ENCODE data around the gene ARHGAP42.

Gene ARHGAP42

DNA sequence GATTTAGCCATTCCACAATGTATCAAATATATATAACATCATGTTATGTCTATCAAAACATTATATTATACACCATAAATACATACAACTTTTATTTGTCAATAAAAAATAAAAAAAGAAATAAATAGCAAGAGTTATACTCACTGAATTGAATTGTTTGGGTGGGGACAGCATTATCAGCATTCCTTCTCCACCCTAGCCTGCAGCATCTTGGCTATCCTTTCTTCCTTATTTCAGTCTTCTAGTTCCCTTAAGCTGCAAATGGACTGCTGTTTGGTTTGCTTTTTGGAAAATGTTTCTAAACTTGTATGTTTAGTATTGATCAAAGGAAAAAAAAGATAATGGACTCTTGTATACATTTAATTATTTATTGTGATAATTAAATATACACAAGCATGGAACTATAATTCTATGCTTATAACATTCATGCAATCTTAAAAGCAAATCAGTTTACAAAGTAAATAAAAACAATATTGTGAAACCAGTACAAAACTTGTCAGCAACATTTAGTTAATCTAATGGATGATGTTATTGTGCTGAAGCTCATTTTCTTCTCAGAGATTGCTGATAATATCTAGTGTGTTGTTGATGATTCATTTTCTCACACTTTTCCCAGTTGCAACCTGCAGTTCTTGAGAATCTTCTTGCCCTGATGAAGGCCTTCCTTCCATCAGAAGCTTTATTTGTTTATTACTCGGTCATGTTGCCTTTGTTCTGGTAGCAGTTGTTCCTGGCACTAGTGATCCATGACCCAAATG lies 5.0 kb downstream of the ARHGAP42 start:
- no peak overlapping the region for H3K4me3 ChIP-seq (ENCODE audit: low read depth, low read length)
- TF ChIP-seq CTCF (IDR thresholded peaks at IDR 0.05; ENCODE audit: low read depth, low read length) (no peak), POLR2A (IDR thresholded peaks at IDR 0.05; ENCODE audit: extremely low read depth, insufficient read length) (no peak), MAX (IDR thresholded peaks at IDR 0.05; ENCODE audit: low read depth, low read length) (no peak), MYC (IDR thresholded peaks at IDR 0.05; ENCODE audit: low read depth, low read length) (no peak)
- DNase-seq (ENCODE audit: low read depth): no peak

DNA sequence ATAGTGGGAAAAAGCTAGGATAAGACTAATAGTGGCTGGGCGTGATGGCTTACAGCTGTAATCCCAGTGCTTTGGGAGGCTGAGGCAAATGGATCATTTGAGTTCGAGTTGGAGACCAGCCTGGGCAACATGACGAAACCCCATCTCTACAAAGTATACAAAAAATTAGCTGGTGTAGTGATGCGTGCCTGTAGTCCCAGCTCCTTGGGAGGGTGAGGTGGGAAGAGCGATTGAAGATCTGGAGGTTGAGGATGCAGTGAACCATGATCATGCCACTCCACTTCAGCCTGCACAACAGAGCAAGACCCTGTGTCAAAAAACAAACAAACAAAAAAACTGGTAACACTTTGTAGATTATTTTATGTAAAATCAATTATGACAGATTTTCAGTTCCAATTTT lies 8.8 kb downstream of the ARHGAP42 start:
- TF ChIP-seq POLR2A (IDR thresholded peaks at IDR 0.05; ENCODE audit: extremely low read depth, insufficient read length): no peak
- TF ChIP-seq CTCF (IDR thresholded peaks at IDR 0.05; ENCODE audit: low read depth, low read length): no peak
- no peak for TF ChIP-seq MAX (IDR thresholded peaks at IDR 0.05; ENCODE audit: low read depth, low read length)
- TF ChIP-seq MYC (IDR thresholded peaks at IDR 0.05; ENCODE audit: low read depth, low read length): no peak

GRCh38 chr11:100703139-100703538 lies 16.1 kb downstream of the ARHGAP42 start:
- DNase-seq (ENCODE audit: low read depth): no peak
- no peak for TF ChIP-seq MAX (IDR thresholded peaks at IDR 0.05; ENCODE audit: low read depth, low read length)
- TF ChIP-seq CTCF (IDR thresholded peaks at IDR 0.05; ENCODE audit: low read depth, low read length): no peak
- no peak for TF ChIP-seq POLR2A (IDR thresholded peaks at IDR 0.05; ENCODE audit: extremely low read depth, insufficient read length)
- no peak for TF ChIP-seq MYC (IDR thresholded peaks at IDR 0.05; ENCODE audit: low read depth, low read length)
- no peak overlapping the region for H3K4me3 ChIP-seq (ENCODE audit: low read depth, low read length)

More for the DNA sequence above, 8.8 kb downstream of the ARHGAP42 start:
- no peak overlapping the region for H3K4me3 ChIP-seq (ENCODE audit: low read depth, low read length)
- no peak for DNase-seq (ENCODE audit: low read depth)

- no peak for DNase-seq (ENCODE audit: low read depth)
- no peak overlapping the region for H3K4me3 ChIP-seq (ENCODE audit: low read depth, low read length)
- no peak for TF ChIP-seq CTCF (IDR thresholded peaks at IDR 0.05; ENCODE audit: low read depth, low read length)
- no peak for TF ChIP-seq POLR2A (IDR thresholded peaks at IDR 0.05; ENCODE audit: extremely low read depth, insufficient read length)
- TF ChIP-seq MAX (IDR thresholded peaks at IDR 0.05; ENCODE audit: low read depth, low read length): no peak
- no peak for TF ChIP-seq MYC (IDR thresholded peaks at IDR 0.05; ENCODE audit: low read depth, low read length)
Observed at GRCh38 chr11:100703801-100704575, 16.9 kb downstream of the ARHGAP42 start.

DNA sequence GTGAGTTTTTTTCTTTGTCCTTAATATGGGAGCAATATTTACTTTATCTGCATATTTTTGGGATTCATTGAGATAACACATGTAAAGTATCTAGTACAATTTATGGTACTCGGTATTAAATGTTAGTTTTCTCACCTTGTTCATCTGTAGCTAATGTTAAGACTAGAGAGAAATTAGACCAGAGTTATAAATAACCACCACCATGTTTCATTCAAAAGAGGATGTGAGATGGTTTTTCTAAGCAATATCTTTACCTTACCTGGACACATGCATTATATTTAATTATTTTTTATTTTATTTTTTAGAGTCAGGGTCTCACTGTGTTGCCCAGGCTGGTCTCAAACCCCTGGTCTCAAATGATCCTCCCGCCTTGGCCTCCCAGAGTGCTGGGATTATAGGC lies 18.4 kb downstream of the ARHGAP42 start:
- TF ChIP-seq POLR2A (IDR thresholded peaks at IDR 0.05; ENCODE audit: extremely low read depth, insufficient read length) (no peak), MAX (IDR thresholded peaks at IDR 0.05; ENCODE audit: low read depth, low read length) (no peak), CTCF (IDR thresholded peaks at IDR 0.05; ENCODE audit: low read depth, low read length) (no peak), MYC (IDR thresholded peaks at IDR 0.05; ENCODE audit: low read depth, low read length) (no peak)
- DNase-seq (ENCODE audit: low read depth): no peak
- H3K4me3 ChIP-seq (ENCODE audit: low read depth, low read length): no peak overlapping the region
